PFSK-1 (cell line): ENCODE data around the gene CD300LD.

ENCODE experiments used
- REST ChIP-seq, 2 experiments: IDR thresholded peaks; 2 replicates each; pipeline versions ENCODE4 v1.6.1 to v1.8.0; 2011 to 2012; ENCODE audit warnings: low read depth in 2 of 2, low read length in 2 of 2, control low read depth in 1 of 2, inconsistent platforms in 1 of 2, mild to moderate bottlenecking in 1 of 2, moderate library complexity in 1 of 2; ENCODE audit not compliant: insufficient read depth in 1 of 2
- SIN3A ChIP-seq: IDR thresholded peaks from 2 replicates; pipeline ENCODE4 v1.6.1; 2012; ENCODE audit warnings: mild to moderate bottlenecking, low read length, moderate library complexity, borderline replicate concordance; ENCODE audit not compliant: insufficient read depth

GRCh38 chr17:74542727-74543383 is 49.2 kb downstream of the CD300LD start:
- TF ChIP-seq SIN3A (no peak), REST (IDR thresholded peaks at IDR 0.05; ENCODE audit: insufficient read depth in 1 of 2, low read depth in 2 of 2, low read length in 2 of 2) (no peak)
